Muscle layer of colon (tissue), 2 donors: ENCODE results near the gene DPM1.
A peak's percentile ranks its signal among the peaks of the same experiment; 100 is the strongest.

Experiments used
- H3K27ac ChIP-seq: one replicate; pipeline ENCODE4 v1.7.0; 2013; ENCODE audit warnings: low read depth, mild to moderate bottlenecking, low read length, moderate library complexity
- H3K27me3 ChIP-seq, 2 donors: one replicate each; pipeline ENCODE4 v1.7.0; 2013; ENCODE audit warnings: low read length in 2 of 2, mild to moderate bottlenecking in 2 of 2; ENCODE audit not compliant: insufficient read depth in 2 of 2, control insufficient read depth in 1 of 2
- H3K36me3 ChIP-seq: one replicate; pipeline ENCODE4 v1.7.0; 2013; ENCODE audit warnings: mild to moderate bottlenecking, low read length; ENCODE audit not compliant: insufficient read depth
- H3K4me1 ChIP-seq: one replicate; pipeline ENCODE4 v1.7.0; 2013; ENCODE audit warnings: mild to moderate bottlenecking, low read length; ENCODE audit not compliant: insufficient read depth
- H3K4me3 ChIP-seq, 2 donors: one replicate each; pipeline ENCODE4 v1.7.0; 2013; ENCODE audit warnings: low read length in 2 of 2, low read depth in 1 of 2, mild to moderate bottlenecking in 1 of 2, moderate library complexity in 1 of 2
- H3K9ac ChIP-seq: one replicate; pipeline ENCODE4 v1.7.0; 2013; ENCODE audit warnings: low read length
- H3K9me3 ChIP-seq: one replicate; pipeline ENCODE4 v1.7.0; 2013; ENCODE audit warnings: mild to moderate bottlenecking, low read length
- donor health status: abdominal sarcoma.
- donor health status: Adenocarcinoma of cecum.

DPM1 gene

GRCh38 chr20:50928469-50928868 is 29.9 kb downstream of the DPM1 start:
- Histone ChIP-seq H3K9me3 (no peaks in the 10 kb centered on the region), H3K36me3 (peaks cover 4% of the 10 kb centered on the region), H3K27me3 (no peaks in the 10 kb centered on the region), H3K4me3 (no peak overlapping the region), H3K4me1 (peaks cover 53% of the 10 kb centered on the region), H3K9ac (no peak overlapping the region), H3K27ac (no peak overlapping the region)

DNA sequence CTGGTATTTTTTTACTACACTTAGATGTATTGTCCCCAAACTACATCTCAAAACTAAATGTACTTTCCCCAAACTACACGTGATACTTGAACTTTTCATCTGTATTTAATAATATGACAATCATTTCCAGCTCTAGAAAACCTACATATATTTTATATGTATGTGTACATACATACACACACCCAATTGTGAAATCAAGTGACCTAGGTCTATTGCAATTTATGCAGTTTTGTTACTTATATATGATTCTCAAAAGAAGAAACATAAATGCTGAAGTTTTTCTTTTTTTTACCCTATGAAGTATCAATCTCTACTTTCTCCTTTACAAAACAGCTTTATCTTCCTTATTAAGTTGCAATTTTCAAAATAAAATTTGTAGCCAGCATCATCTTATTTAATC is 31.8 kb downstream of the DPM1 start:
- H3K4me1 ChIP-seq, result peaks cover 60% of the 10 kb centered on the region
- H3K36me3 ChIP-seq, result peaks cover 4% of the 10 kb centered on the region
- no peak overlapping the region for H3K4me3 ChIP-seq
- no peaks in the 10 kb centered on the region for H3K9me3 ChIP-seq
- H3K27me3 ChIP-seq, result no peaks in the 10 kb centered on the region
- no peak overlapping the region for H3K9ac ChIP-seq
- H3K27ac ChIP-seq, result no peak overlapping the region

GRCh38 chr20:50924261-50924920 is 33.9 kb downstream of the DPM1 start:
- H3K36me3 ChIP-seq, result peaks cover 4% of the 10 kb centered on the region

DNA sequence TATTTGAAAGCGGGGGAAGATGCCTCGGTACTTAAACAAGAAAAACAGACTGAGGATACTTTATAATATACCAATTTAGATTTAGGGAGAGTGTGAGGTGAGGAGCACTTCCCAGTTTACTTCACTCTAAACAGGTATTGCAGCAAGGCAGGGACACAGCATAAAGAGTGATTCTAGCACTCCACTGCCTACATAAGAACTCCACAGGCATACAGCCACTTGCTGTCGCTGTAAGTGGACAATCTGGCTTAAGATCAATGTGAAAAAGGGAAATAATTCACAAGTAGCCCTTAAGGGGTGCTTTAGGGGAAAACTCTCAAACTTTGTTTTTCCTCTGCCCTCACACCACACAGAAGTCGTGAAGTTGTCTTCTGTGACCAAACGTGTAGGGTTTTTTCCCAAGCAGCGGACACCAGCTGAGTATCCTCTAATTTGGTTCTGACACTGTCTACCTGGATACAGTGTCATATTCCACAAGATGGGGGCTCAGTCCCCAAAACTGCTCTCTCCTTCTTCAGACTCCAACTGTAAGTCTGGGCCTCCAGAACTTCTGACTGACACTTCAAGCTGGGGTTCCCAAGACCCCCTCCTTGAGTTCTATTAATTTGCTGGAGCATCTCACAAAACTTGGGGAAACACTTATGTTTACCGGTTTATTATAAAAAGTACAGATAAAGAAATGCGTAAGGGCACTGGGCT is 36.4 kb downstream of the DPM1 start:
- Histone ChIP-seq H3K36me3 (no peaks in the 10 kb centered on the region), H3K27ac (no peak overlapping the region), H3K4me3 (no peak overlapping the region), H3K9me3 (no peaks in the 10 kb centered on the region), H3K9ac (no peak overlapping the region), H3K27me3 (no peaks in the 10 kb centered on the region), H3K4me1 (peaks cover 67% of the 10 kb centered on the region)

More at GRCh38 chr20:50924261-50924920, 33.9 kb downstream of the DPM1 start:
- Histone ChIP-seq H3K4me3 (no peak overlapping the region), H3K27me3 (no peaks in the 10 kb centered on the region), H3K9ac (no peak overlapping the region), H3K27ac (no peak overlapping the region), H3K4me1 (peaks cover 68% of the 10 kb centered on the region), H3K9me3 (no peaks in the 10 kb centered on the region)

- no peaks in the 10 kb centered on the region for H3K27me3 ChIP-seq
- H3K4me3 ChIP-seq, result no peak overlapping the region
- no peaks in the 10 kb centered on the region for H3K9me3 ChIP-seq
- no peak overlapping the region for H3K9ac ChIP-seq
- no peaks in the 10 kb centered on the region for H3K36me3 ChIP-seq
- peaks cover 74% of the 10 kb centered on the region for H3K4me1 ChIP-seq
- no peak overlapping the region for H3K27ac ChIP-seq
Observed at GRCh38 chr20:50920997-50921396, 37.3 kb downstream of the DPM1 start.

DNA sequence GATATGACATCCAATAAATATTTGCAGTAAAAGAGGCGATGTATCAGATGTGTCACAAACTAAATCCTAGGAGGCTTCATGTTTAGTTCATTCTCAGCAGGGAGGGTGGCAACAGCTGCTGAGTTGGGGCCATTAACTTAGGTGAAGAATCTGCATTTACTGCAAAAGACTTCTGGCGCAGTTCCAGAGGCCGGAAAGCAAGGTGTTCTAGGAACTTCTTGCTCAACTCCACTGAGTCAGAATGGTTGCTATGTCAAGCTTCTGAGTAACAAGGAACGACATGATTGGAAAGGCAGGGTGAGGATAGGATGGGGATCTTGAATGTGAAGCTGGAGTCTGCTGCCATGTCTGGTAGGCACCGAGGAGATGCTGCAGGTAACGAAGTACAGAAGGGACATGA is 38.8 kb downstream of the DPM1 start:
- Histone ChIP-seq H3K36me3 (no peaks in the 10 kb centered on the region), H3K4me1 (peaks cover 69% of the 10 kb centered on the region), H3K27ac (no peak overlapping the region)

GRCh38 chr20:50918403-50918802 is 39.9 kb downstream of the DPM1 start:
- Histone ChIP-seq H3K4me3 (no peak overlapping the region), H3K4me1 (peaks cover 71% of the 10 kb centered on the region), H3K27ac (no peak overlapping the region), H3K27me3 (no peaks in the 10 kb centered on the region), H3K9ac (no peak overlapping the region), H3K36me3 (no peaks in the 10 kb centered on the region), H3K9me3 (no peaks in the 10 kb centered on the region)

More for the DNA sequence above, 38.8 kb downstream of the DPM1 start:
- Histone ChIP-seq H3K27me3 (no peaks in the 10 kb centered on the region), H3K9ac (no peak overlapping the region), H3K9me3 (no peaks in the 10 kb centered on the region), H3K4me3 (no peak overlapping the region)

GRCh38 chr20:50916934-50917333 is 41.4 kb downstream of the DPM1 start:
- Histone ChIP-seq H3K27ac (no peak overlapping the region), H3K36me3 (no peaks in the 10 kb centered on the region), H3K9ac (no peak overlapping the region), H3K9me3 (no peaks in the 10 kb centered on the region), H3K27me3 (no peaks in the 10 kb centered on the region), H3K4me3 (no peak overlapping the region), H3K4me1 (peaks cover 64% of the 10 kb centered on the region)

GRCh38 chr20:50916257-50916656 is 42.1 kb downstream of the DPM1 start:
- H3K9me3 ChIP-seq, result no peaks in the 10 kb centered on the region
- H3K4me1 ChIP-seq, result peaks cover 64% of the 10 kb centered on the region
- no peaks in the 10 kb centered on the region for H3K27me3 ChIP-seq
- H3K9ac ChIP-seq, result no peak overlapping the region
- H3K27ac ChIP-seq, result no peak overlapping the region
- no peak overlapping the region for H3K4me3 ChIP-seq
- no peaks in the 10 kb centered on the region for H3K36me3 ChIP-seq

GRCh38 chr20:50915424-50915823 is 42.9 kb downstream of the DPM1 start:
- Histone ChIP-seq H3K9ac (no peak overlapping the region), H3K9me3 (no peaks in the 10 kb centered on the region), H3K27me3 (no peaks in the 10 kb centered on the region), H3K27ac (no peak overlapping the region), H3K4me3 (no peak overlapping the region), H3K4me1 (peaks cover 62% of the 10 kb centered on the region), H3K36me3 (no peaks in the 10 kb centered on the region)

DNA sequence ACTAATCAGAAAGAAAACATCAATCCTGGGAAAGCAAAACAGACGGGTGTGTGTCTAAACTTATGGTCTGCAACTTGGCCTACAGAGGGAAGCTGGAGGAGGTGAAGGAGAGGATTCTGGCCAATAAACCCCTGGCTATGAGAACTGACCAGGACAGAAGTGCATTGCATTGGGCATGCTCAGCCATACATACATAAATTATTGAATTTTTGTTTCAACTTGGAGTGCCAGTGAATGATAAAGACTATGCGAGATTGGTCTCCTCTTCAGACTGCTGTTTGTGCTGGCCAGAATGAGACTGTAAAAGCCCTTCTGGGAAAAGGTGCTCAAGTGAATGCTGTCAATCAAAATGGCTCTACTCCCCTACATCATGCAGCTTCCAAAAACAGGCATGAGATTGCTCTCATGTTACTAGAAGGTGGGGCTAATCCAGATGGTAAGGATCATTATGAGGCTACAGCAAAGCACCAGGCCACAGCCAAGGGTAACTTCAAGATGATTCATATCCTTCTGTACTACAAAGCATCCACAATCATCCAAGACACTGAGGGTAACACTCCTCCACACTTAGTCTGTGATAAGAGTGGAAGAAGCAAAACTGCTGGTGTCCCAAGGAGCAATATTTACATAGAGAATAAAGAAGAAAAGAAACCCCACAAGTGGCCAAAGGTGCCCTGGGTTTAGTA is 44.5 kb downstream of the DPM1 start:
- no peak overlapping the region for H3K4me3 ChIP-seq
- H3K27me3 ChIP-seq, result no peaks in the 10 kb centered on the region
- H3K27ac ChIP-seq, result peak overlapping the region; percentile 8
- no peak overlapping the region for H3K9ac ChIP-seq
- H3K36me3 ChIP-seq, result no peaks in the 10 kb centered on the region
- no peaks in the 10 kb centered on the region for H3K9me3 ChIP-seq
- peaks cover 61% of the 10 kb centered on the region for H3K4me1 ChIP-seq
